Kidney (tissue), 14 donors: ENCODE results near the gene EGFR. TPM values are rescaled to one million over a fixed set of nuclear protein-coding genes. Genes with fewer than 3 reads are reported as not detected.

Experiments used
- DNase-seq, 5 donors: peaks; one replicate each; pipeline ENCODE4 v3.0.0-alpha.2; 2013 to 2020
- FAIRE-seq: peaks from 2 replicates; lab custom pipeline; 2012; peaks lifted over from hg19 to GRCh38; lab: Jason Lieb, UNC
- H3K27ac ChIP-seq, 2 donors: one replicate each; pipeline ENCODE4 v1.7.0; 2013; ENCODE audit warnings: low read depth in 2 of 2, low read length in 2 of 2, inconsistent platforms in 1 of 2
- H3K27me3 ChIP-seq: one replicate; pipeline ENCODE4 v1.7.1; 2013; ENCODE audit warnings: low read length, inconsistent platforms; ENCODE audit not compliant: control insufficient read depth, insufficient read depth
- H3K36me3 ChIP-seq, 3 donors: one replicate each; pipeline versions ENCODE4 v1.7.0 to v1.7.1; 2013; ENCODE audit warnings: low read length in 3 of 3, control low read depth in 1 of 3, inconsistent platforms in 1 of 3; ENCODE audit not compliant: insufficient read depth in 3 of 3, control insufficient read depth in 2 of 3
- H3K4me1 ChIP-seq, 3 donors: one replicate each; pipeline versions ENCODE4 v1.7.0 to v1.7.1; 2013; ENCODE audit warnings: low read length in 3 of 3, inconsistent platforms in 1 of 3, low read depth in 1 of 3; ENCODE audit not compliant: control insufficient read depth in 2 of 3, insufficient read depth in 2 of 3
- H3K4me3 ChIP-seq, 3 donors: one replicate each; pipeline versions ENCODE4 v1.7.0 to v1.8.1; 2013; ENCODE audit warnings: low read length in 3 of 3, control low read depth in 1 of 3, inconsistent platforms in 1 of 3
- H3K9ac ChIP-seq, 3 donors: one replicate each; pipeline versions ENCODE4 v1.7.0 to v1.7.1; 2013; ENCODE audit warnings: low read length in 3 of 3, control low read depth in 1 of 3, inconsistent platforms in 1 of 3
- H3K9me3 ChIP-seq, 3 donors: one replicate each; pipeline versions ENCODE4 v1.7.0 to v1.7.1; 2013; ENCODE audit warnings: low read length in 3 of 3, control low read depth in 1 of 3, inconsistent platforms in 1 of 3; ENCODE audit not compliant: control insufficient read depth in 2 of 3, insufficient read depth in 1 of 3
- CTCF ChIP-seq: IDR thresholded peaks from 3 replicates; pipeline ENCODE4 v1.5.1; 2012; ENCODE audit warnings: mild to moderate bottlenecking, moderate library complexity, borderline replicate concordance; ENCODE audit not compliant: insufficient read depth; ENCODE audit errors: extremely low read depth
- intact Hi-C: fragments of 100-400 bp; cut with DNase I; formaldehyde crosslinking; loops from one replicate; pipeline ENCODE4 v1.11.1; 2022
- polyA plus RNA-seq: library from polyadenylated mRNA; stranded (reverse); fragments of 350-450 nt; fragmentation: Illumina TruSeq; extraction: RNeasy Lipid Tissue Mini Kit (QIAGEN cat#74804); gene quantifications from one replicate; pipeline ENCODE4 v1.2.3, GENCODE V29; 2014; ENCODE audit warnings: low read depth, low replicate concordance; ENCODE audit not compliant: insufficient read depth
- total RNA-seq: library from RNA; stranded (reverse); fragmentation: NEBNext Ultra II Directional; extraction: Animal tissue kit (Norgen Biotek cat#: 25700); gene quantifications from one replicate; pipeline ENCODE4 v1.2.1, GENCODE V29; 2021
- donor health status: control.
- donor health status: control.
- donor health status: control.
- donor health status: control.
- donor health status: control.
- donor health status: DM: yes; HTN: yes; CAD: no.
- donor health status: Normal renal cell carcinoma (clear cell type).

Gene EGFR
- total and polyA plus RNA-seq, 2 donors from 2014 or later, result 5.9 to 61.3 TPM

DNA sequence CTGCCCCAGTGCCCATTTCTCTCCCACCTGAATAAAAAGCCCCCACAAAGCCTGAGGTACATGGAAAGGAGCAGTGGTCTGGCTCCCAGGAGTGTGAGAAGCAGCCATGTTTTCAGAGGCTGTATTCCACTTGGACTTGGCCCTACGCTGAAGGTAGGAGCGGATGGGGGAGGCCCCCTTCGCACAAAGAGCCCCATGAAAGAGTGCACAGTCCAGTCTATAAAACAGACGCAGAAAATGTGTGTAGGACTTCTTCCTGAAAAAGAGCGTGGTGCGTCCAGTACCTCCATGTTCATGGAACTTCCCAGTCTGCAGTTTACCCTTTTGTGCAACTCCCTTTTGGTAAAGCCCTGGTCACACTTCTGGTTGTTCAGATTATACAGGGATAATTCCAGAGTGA is 69.3 kb downstream of the EGFR start:
- peaks cover 18 to 42% (median 33%) of the 10 kb centered on the region in 3 donors for H3K4me1 ChIP-seq
- no peaks in the 10 kb centered on the region for H3K36me3 ChIP-seq
- DNase-seq (no peak), FAIRE-seq (no peak)
- H3K27me3 ChIP-seq, result no peaks in the 10 kb centered on the region
- H3K4me3 ChIP-seq, result no peak overlapping the region
- no peak overlapping the region for H3K9ac ChIP-seq
- no peaks in the 10 kb centered on the region for H3K9me3 ChIP-seq
- no peak for TF ChIP-seq CTCF
- intact Hi-C loops, result no loop called here
- peak overlapping the region in 1 of 2 donors; percentile 32 for H3K27ac ChIP-seq

- intact Hi-C loops, result no loop called here
- DNase-seq, result no peak
- H3K27me3 ChIP-seq, result no peaks in the 10 kb centered on the region
- no peaks in the 10 kb centered on the region for H3K36me3 ChIP-seq
- FAIRE-seq, result no peak
- peaks cover 18 to 42% (median 33%) of the 10 kb centered on the region in 3 donors for H3K4me1 ChIP-seq
- H3K4me3 ChIP-seq, result no peak overlapping the region
- TF ChIP-seq CTCF, result no peak
- no peak overlapping the region for H3K27ac ChIP-seq
- no peaks in the 10 kb centered on the region for H3K9me3 ChIP-seq
- H3K9ac ChIP-seq, result no peak overlapping the region
Measured at GRCh38 chr7:55088620-55089019, 69.8 kb downstream of the EGFR start.

DNA sequence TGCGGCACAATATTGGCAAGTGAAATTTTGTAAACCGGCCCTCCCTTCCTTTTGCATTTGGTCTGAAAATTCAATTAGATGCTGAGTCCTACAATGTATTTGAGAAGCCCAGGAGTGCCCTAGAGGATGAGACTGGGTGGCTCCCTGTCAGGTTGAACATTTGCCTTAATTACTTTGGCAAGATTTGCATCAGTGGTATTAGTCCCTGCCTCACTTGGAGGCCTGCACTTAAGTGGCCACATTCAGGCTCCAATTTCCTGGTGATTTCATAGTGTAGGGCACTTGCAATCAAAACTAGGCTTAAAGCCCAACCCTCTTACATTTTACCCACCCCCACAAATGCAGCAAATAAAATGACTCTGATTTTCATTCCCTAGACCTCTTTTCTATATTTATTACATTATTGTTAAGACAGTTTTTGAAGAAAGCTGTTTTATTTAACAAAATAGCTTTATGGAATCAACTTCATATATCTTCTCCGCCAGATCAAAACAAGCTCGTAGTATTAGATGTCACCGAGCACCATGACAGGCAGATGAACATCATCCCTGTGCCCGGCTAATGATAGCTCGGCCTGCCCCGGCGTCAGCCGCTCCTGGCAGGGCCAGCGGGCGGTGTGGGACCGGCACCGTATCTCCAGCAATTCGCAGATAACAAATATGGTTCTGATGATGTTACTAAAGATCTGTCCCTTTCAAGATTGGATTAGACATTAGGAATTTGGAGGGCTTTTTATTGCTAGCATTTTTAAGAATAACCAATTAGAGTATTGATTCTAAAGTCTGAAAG is 73.6 kb downstream of the EGFR start:
- H3K9ac ChIP-seq, result no peak overlapping the region
- TF ChIP-seq CTCF, result no peak
- no peaks in the 10 kb centered on the region for H3K9me3 ChIP-seq
- intact Hi-C loops, result no loop called here
- DNase-seq, result no peak
- H3K4me3 ChIP-seq, result no peak overlapping the region
- H3K27ac ChIP-seq, result peak overlapping the region in 1 of 2 donors; percentile 20
- peaks cover 4 to 29% (median 22%) of the 10 kb centered on the region in 3 donors for H3K4me1 ChIP-seq
- no peaks in the 10 kb centered on the region for H3K27me3 ChIP-seq
- FAIRE-seq, result no peak
- H3K36me3 ChIP-seq, result no peaks in the 10 kb centered on the region
